Liver (tissue), 9 donors: ENCODE results near the gene COL9A1. TPM values are rescaled to one million over a fixed set of nuclear protein-coding genes. Genes with fewer than 3 reads are reported as not detected.

ENCODE experiments used
- DNase-seq: peaks from one replicate; pipeline ENCODE4 v3.0.0-alpha.2; 2017; ENCODE audit warnings: low spot score
- H3K27ac ChIP-seq, 2 donors: one replicate each; pipeline ENCODE4 v1.7.0; 2013; ENCODE audit warnings: inconsistent platforms in 2 of 2, low read length in 2 of 2, control low read depth in 1 of 2, low read depth in 1 of 2, mild to moderate bottlenecking in 1 of 2
- H3K27me3 ChIP-seq, 4 donors: one replicate each; pipeline versions ENCODE4 v1.6.1 to v1.7.0; 2013; ENCODE audit warnings: low read length in 3 of 4, inconsistent platforms in 1 of 4, mild to moderate bottlenecking in 1 of 4, moderate library complexity in 1 of 4; ENCODE audit not compliant: control insufficient read depth in 4 of 4, insufficient read depth in 4 of 4
- H3K36me3 ChIP-seq, 4 donors: one replicate each; pipeline versions ENCODE4 v1.6.1 to v1.7.0; 2013; ENCODE audit warnings: low read length in 3 of 4, mild to moderate bottlenecking in 3 of 4, low read depth in 1 of 4, moderate library complexity in 1 of 4; ENCODE audit not compliant: control insufficient read depth in 4 of 4, insufficient read depth in 3 of 4
- H3K4me1 ChIP-seq, 4 donors: one replicate each; pipeline versions ENCODE4 v1.6.1 to v1.7.0; 2013; ENCODE audit warnings: low read length in 3 of 4, mild to moderate bottlenecking in 3 of 4, moderate library complexity in 1 of 4; ENCODE audit not compliant: control insufficient read depth in 4 of 4, insufficient read depth in 4 of 4
- H3K4me3 ChIP-seq, 3 donors: one replicate each; pipeline versions ENCODE4 v1.6.1 to v1.7.0; 2013; ENCODE audit warnings: low read length in 3 of 3, control low read depth in 1 of 3, low read depth in 1 of 3, mild to moderate bottlenecking in 1 of 3
- H3K9ac ChIP-seq, 2 donors: one replicate each; pipeline ENCODE4 v1.7.0; 2013; ENCODE audit warnings: low read length in 2 of 2, mild to moderate bottlenecking in 2 of 2, moderate library complexity in 2 of 2, control low read depth in 1 of 2, low read depth in 1 of 2
- H3K9me3 ChIP-seq, 4 donors: one replicate each; pipeline versions ENCODE4 v1.6.1 to v1.7.0; 2013; ENCODE audit warnings: low read length in 3 of 4; ENCODE audit not compliant: control insufficient read depth in 4 of 4
- EGR1 ChIP-seq, 2 donors: IDR thresholded peaks; 2 replicates each; pipeline ENCODE4 v1.6.1; 2016 to 2018; ENCODE audit warnings: antibody characterized with exemption in 2 of 2, low read depth in 2 of 2
- FOXA2 ChIP-seq: IDR thresholded peaks from 2 replicates; pipeline ENCODE4 v1.6.1; 2016; ENCODE audit warnings: antibody characterized with exemption
- GABPA ChIP-seq, 2 donors: IDR thresholded peaks in 1 of 2; conservative IDR thresholded peaks in 1 of 2; 2 replicates each; pipeline ENCODE4 v1.6.1; 2016; ENCODE audit warnings: antibody characterized with exemption in 2 of 2, mild to moderate bottlenecking in 1 of 2, moderate library complexity in 1 of 2
- HNF4A ChIP-seq, 2 donors: conservative IDR thresholded peaks; 2 replicates each; pipeline ENCODE4 v1.6.1; 2016; ENCODE audit warnings: antibody characterized with exemption in 2 of 2, mild to moderate bottlenecking in 2 of 2
- HNF4G ChIP-seq: IDR thresholded peaks from 2 replicates; pipeline ENCODE4 v1.6.1; 2016; ENCODE audit warnings: antibody characterized with exemption
- JUND ChIP-seq, 2 donors: IDR thresholded peaks; 2 replicates each; pipeline ENCODE4 v1.6.1; 2016; ENCODE audit warnings: antibody characterized with exemption in 2 of 2
- NR2F2 ChIP-seq: IDR thresholded peaks from 2 replicates; pipeline ENCODE4 v1.6.1; 2016; ENCODE audit warnings: antibody characterized with exemption
- RAD21 ChIP-seq, 2 donors: IDR thresholded peaks; 2 replicates each; pipeline ENCODE4 v1.6.1; 2016; ENCODE audit warnings: antibody characterized with exemption in 2 of 2, mild to moderate bottlenecking in 2 of 2
- RXRA ChIP-seq, 2 donors: IDR thresholded peaks; 2 replicates each; pipeline ENCODE4 v1.6.1; 2017 to 2018; ENCODE audit warnings: antibody characterized with exemption in 2 of 2, mild to moderate bottlenecking in 1 of 2
- SP1 ChIP-seq: IDR thresholded peaks from 2 replicates; pipeline ENCODE4 v1.6.1; 2018; ENCODE audit warnings: antibody characterized with exemption, mild to moderate bottlenecking
- TAF1 ChIP-seq: conservative IDR thresholded peaks from 2 replicates; pipeline ENCODE4 v1.6.1; 2016; ENCODE audit warnings: antibody characterized with exemption, mild to moderate bottlenecking
- YY1 ChIP-seq: IDR thresholded peaks from 2 replicates; pipeline ENCODE4 v1.6.1; 2016; ENCODE audit warnings: antibody characterized with exemption, mild to moderate bottlenecking
- WGBS: extraction: QIAGEN DNeasy Blood & Tissue Kit; methylation state at CpG from one replicate; pipeline ENCODE4 v1.1.7; 2013; 5-methylcytosine and 5-hydroxymethylcytosine counted together
- polyA plus RNA-seq, 2 donors: library from polyadenylated mRNA; stranded (reverse) in 1 of 2; unstranded in 1 of 2; fragments of 200-250 nt in 1 of 2; fragments of >200 nt in 1 of 2; fragmentation: Nextera tagmentation in 1 of 2; extraction: Ambion mirVana in 1 of 2; gene quantifications; one replicate each; pipeline versions ENCODE4 v1.2.1 to v1.2.3, GENCODE V29; 2013 to 2015
- total RNA-seq, 2 donors: library from RNA; depleted of rRNA; stranded (reverse); fragments of >200 nt; gene quantifications; one replicate each; pipeline ENCODE4 v1.2.3, GENCODE V29; 2014
- TF ChIP-seq, protein P1 (sequence below): IDR thresholded peaks from 2 replicates; pipeline ENCODE4 v1.6.1; 2016; ENCODE audit warnings: antibody characterized with exemption, mild to moderate bottlenecking
- TF ChIP-seq, protein P2 (sequence below): IDR thresholded peaks from 2 replicates; pipeline ENCODE4 v1.6.1; 2016; ENCODE audit warnings: antibody characterized with exemption
- TF ChIP-seq, protein P3 (sequence below): IDR thresholded peaks from 2 replicates; pipeline ENCODE4 v1.6.1; 2016; ENCODE audit warnings: antibody characterized with exemption
- TF ChIP-seq, protein P4 (sequence below): IDR thresholded peaks from 2 replicates; pipeline ENCODE4 v1.6.1; 2016; ENCODE audit warnings: antibody characterized with exemption
- TF ChIP-seq, protein P5 (sequence below): fragments of 150-350 bp; IDR thresholded peaks from 2 replicates; pipeline ENCODE4 v1.5.1; 2017; ENCODE audit warnings: improper control_type of control experiment, low read depth, low read length; ENCODE audit not compliant: missing input control
- donor health status: healthy.
- donor health status: healthy.
- donor health status: healthy.
- donor health status: healthy.
- donor health status: healthy.

The COL9A1 gene
- total and polyA plus RNA-seq, 4 donors, result 0.01 to 1.4 TPM; not detected in 2

DNA sequence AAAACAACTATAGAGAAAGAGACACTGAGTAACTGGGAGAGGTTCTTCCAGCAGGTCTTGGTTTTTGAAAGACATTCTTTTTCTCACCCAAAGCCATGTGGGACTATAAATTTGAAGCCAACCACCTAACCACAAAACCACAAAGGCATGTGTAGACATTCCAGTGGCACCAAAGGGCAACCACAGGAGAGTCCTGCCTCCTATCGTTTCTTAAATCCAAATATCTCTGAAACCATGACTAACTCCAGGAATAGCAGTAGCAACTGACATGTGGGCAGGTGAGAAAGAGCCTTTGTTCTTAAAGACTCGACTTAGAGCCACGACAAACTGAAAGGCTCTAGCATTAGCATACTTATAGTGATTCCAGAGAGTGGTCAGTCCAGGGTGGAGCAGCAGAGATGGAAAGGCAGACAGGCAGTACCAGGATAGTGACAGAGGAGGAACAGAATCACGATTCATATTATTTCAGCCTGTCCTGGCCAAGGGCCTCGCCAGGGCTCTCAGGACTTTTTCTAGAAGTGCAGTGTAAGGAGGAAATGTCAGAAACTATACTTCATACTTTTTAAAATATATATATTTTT lies 9.4 kb upstream of the COL9A1 start:
- no peak overlapping the region for H3K4me3 ChIP-seq
- H3K36me3 ChIP-seq, result no peaks in the 10 kb centered on the region
- H3K27ac ChIP-seq, result no peak overlapping the region
- DNase-seq, result no peak
- no peaks in the 10 kb centered on the region for H3K9me3 ChIP-seq
- H3K4me1 ChIP-seq, result no peaks in the 10 kb centered on the region
- H3K27me3 ChIP-seq, result peaks cover 0 to 8% (median 0%) of the 10 kb centered on the region in 4 donors
- WGBS, result 62% methylated on average over 5 of the region's 5 CpGs
- no peak overlapping the region for H3K9ac ChIP-seq
- TF ChIP-seq, protein P1, sequence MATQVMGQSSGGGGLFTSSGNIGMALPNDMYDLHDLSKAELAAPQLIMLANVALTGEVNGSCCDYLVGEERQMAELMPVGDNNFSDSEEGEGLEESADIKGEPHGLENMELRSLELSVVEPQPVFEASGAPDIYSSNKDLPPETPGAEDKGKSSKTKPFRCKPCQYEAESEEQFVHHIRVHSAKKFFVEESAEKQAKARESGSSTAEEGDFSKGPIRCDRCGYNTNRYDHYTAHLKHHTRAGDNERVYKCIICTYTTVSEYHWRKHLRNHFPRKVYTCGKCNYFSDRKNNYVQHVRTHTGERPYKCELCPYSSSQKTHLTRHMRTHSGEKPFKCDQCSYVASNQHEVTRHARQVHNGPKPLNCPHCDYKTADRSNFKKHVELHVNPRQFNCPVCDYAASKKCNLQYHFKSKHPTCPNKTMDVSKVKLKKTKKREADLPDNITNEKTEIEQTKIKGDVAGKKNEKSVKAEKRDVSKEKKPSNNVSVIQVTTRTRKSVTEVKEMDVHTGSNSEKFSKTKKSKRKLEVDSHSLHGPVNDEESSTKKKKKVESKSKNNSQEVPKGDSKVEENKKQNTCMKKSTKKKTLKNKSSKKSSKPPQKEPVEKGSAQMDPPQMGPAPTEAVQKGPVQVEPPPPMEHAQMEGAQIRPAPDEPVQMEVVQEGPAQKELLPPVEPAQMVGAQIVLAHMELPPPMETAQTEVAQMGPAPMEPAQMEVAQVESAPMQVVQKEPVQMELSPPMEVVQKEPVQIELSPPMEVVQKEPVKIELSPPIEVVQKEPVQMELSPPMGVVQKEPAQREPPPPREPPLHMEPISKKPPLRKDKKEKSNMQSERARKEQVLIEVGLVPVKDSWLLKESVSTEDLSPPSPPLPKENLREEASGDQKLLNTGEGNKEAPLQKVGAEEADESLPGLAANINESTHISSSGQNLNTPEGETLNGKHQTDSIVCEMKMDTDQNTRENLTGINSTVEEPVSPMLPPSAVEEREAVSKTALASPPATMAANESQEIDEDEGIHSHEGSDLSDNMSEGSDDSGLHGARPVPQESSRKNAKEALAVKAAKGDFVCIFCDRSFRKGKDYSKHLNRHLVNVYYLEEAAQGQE, result no peak
- TF ChIP-seq FOXA2 (no peak), RAD21 (IDR thresholded peaks at IDR 0.05) (no peak), EGR1 (IDR thresholded peaks at IDR 0.05; ENCODE audit: low read depth in 2 of 2) (no peak), JUND (IDR thresholded peaks at IDR 0.05) (no peak), YY1 (no peak), RXRA (IDR thresholded peaks at IDR 0.05) (no peak), TAF1 (no peak), NR2F2 (no peak), GABPA (IDR thresholded peaks at IDR 0.05 in 1 of 2, conservative IDR thresholded peaks at IDR 0.05 in 1 of 2) (no peak), SP1 (no peak), HNF4G (no peak), HNF4A (conservative IDR thresholded peaks at IDR 0.05) (no peak)
- TF ChIP-seq, protein P2, sequence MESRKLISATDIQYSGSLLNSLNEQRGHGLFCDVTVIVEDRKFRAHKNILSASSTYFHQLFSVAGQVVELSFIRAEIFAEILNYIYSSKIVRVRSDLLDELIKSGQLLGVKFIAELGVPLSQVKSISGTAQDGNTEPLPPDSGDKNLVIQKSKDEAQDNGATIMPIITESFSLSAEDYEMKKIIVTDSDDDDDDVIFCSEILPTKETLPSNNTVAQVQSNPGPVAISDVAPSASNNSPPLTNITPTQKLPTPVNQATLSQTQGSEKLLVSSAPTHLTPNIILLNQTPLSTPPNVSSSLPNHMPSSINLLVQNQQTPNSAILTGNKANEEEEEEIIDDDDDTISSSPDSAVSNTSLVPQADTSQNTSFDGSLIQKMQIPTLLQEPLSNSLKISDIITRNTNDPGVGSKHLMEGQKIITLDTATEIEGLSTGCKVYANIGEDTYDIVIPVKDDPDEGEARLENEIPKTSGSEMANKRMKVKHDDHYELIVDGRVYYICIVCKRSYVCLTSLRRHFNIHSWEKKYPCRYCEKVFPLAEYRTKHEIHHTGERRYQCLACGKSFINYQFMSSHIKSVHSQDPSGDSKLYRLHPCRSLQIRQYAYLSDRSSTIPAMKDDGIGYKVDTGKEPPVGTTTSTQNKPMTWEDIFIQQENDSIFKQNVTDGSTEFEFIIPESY, result no peak
- TF ChIP-seq, protein P3, sequence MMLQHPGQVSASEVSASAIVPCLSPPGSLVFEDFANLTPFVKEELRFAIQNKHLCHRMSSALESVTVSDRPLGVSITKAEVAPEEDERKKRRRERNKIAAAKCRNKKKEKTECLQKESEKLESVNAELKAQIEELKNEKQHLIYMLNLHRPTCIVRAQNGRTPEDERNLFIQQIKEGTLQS, result no peak
- TF ChIP-seq, protein P4, sequence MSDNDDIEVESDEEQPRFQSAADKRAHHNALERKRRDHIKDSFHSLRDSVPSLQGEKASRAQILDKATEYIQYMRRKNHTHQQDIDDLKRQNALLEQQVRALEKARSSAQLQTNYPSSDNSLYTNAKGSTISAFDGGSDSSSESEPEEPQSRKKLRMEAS, result no peak
- TF ChIP-seq, protein P5, sequence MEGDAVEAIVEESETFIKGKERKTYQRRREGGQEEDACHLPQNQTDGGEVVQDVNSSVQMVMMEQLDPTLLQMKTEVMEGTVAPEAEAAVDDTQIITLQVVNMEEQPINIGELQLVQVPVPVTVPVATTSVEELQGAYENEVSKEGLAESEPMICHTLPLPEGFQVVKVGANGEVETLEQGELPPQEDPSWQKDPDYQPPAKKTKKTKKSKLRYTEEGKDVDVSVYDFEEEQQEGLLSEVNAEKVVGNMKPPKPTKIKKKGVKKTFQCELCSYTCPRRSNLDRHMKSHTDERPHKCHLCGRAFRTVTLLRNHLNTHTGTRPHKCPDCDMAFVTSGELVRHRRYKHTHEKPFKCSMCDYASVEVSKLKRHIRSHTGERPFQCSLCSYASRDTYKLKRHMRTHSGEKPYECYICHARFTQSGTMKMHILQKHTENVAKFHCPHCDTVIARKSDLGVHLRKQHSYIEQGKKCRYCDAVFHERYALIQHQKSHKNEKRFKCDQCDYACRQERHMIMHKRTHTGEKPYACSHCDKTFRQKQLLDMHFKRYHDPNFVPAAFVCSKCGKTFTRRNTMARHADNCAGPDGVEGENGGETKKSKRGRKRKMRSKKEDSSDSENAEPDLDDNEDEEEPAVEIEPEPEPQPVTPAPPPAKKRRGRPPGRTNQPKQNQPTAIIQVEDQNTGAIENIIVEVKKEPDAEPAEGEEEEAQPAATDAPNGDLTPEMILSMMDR, result no peak
